Pons (tissue), 1 donor: ENCODE data around the gene GAS6.
A peak's percentile ranks its signal among the peaks of the same experiment; 100 is the strongest.
"Not testable (repeated sequence)": the region's sequence is repeated elsewhere in the genome, so short reads cannot be mapped to it uniquely, and the experiment has no call there.

ENCODE experiments used
- DNase-seq: peaks from one replicate; pipeline ENCODE4 v3.0.0-alpha.2; 2016; ENCODE audit warnings: low spot score

Gene GAS6

DNA sequence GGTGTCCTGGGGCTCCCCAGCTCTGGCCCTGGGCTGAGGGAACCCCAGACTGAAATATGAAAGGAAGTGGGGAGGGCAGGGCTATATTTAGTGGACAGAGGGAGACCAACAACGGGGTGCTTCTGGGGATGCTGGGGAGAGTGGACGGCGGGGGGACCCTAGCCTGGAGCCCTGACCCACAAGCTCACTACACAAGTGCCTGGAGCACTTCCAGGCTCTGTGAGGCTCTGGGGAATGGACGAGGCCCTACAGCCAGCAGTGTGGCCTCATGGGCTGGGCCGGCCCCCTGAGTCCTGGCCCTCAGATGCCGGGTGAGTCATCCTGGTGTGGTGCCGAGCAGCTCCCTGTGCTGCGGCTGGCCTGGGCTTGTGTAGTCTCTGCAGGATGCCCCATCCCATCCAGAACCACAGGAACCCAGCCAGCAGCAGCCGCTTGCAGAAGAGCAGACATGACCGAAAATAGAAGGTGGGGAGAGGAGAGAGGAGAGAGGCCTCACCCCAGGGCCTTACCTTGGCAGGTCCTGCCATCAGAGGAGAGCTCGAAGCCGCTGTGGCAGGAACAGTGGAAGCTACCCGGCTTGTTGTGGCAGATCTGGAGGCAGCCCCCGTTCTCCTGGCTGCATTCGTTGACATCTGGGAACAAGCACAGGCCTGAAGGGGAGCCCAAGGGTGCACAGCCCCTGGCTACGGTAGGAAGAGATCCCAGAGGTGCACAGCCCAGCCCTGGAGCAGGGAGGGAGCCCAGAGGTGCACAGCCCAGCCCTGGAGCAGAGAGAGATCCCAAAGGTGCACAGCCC lies 26.1 kb downstream of the GAS6 start:
- DNase-seq = peak; percentile 83

DNA sequence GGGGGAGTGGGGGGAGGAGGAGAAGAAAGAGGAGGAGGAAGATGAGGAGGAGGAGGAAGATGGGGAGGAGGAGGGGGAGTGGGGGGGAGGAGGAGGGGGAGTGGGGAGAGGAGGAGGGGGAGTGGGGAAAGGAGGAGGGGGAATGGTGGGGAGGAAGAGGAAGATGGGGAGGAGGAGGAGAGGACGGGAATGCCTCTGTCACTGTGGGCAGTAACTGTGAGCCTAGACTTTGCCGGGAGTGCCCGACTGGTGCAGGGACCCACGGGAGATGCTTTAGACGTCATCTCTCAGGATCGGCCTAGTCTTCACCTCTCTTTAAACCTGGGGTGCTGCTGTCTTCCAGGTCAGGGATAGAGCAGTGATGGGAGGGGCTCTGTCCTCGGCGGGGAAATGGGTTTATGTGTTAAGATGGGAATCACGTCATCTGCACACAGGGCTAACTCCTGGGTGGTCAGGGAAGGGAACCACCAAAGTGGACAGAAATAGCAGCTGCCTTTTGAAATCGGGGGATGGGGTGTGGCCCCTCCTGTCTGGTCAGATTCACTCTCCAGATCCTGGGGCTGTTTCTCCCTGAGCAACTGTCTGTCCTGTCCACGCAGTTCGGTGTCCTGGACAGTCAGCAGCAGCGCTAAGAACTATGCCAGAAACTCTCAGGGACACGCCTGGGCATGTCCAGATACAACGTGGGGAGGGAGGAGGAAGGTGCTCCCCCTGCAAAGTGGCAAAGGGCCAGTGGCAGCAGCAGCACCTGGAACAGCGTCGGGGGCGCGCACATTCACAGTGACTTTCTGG lies 26.9 kb downstream of the GAS6 start:
- DNase-seq = no peak

DNA sequence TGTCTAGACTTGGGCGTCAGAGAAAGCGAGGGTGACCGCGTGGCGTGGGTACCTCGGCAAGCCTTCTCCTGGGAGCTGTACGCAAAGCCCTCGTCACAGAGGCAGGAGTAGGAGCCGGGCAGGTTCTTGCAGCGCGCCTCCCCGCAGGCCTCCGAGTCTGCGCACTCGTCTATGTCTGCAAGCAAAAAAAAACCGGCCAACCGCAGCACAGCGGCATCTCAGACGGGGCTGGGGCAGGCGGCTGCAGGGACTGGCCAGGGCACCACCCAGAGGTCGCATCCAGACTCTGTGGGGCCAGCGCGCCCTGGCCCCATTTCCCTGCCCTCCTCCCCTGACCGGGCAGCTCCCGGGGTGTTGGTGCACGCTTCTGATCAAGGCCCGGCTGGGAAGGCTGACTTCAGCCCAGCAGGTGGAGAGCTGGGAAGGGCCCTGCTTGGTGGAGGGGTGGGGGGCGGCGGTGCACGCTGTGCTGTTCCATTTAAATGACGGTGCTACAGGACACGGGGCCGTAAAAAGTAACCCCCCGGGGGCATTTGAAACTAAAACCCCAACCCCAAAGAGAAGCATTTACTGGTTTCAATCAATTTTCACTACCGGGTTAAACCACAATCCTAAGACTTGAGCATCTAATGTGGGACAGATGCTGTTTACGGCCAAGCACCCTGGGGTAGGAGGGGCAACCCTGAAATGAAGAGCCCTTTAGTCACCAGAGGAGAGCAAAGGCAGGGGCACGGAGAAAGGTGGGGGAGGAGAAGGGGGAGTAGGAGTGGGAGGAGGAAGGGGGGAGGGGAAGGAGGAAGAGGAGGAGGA lies 28.2 kb downstream of the GAS6 start:
- no peak for DNase-seq

DNA sequence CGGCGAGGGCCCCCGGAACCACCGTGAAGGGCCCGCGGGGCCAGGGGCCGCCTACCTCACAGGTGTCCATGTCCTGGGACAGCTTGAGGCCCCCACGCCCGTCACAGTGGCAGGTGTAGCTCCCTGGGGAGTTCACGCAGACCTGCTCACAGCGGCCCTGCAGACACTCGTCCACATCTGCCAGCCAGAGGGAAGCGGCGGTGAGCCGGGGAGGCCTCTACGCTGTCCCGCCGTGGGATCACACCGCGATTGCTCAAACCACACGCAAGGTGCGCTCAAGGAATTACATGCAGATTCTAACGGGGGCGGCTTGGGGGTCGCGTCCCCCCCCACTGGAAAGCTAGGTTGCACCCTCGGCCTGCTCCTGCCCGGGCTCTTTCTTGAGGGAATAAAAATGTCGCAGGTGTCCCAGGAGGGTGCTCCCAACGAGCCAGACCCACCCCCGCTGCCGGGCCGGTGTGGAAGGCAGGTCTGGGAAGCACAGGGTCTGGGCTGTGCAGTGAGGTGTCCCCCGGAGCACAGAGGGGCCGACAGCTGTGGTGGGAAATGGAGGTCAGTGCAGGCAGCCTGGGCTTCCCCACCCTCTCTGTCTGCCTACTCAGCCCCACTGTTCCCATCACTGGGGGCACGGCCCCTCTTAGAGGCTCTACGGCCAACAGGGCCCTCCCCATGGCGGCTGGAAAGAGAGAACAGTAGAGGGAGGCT lies 29.2 kb downstream of the GAS6 start:
- no peak for DNase-seq

DNA sequence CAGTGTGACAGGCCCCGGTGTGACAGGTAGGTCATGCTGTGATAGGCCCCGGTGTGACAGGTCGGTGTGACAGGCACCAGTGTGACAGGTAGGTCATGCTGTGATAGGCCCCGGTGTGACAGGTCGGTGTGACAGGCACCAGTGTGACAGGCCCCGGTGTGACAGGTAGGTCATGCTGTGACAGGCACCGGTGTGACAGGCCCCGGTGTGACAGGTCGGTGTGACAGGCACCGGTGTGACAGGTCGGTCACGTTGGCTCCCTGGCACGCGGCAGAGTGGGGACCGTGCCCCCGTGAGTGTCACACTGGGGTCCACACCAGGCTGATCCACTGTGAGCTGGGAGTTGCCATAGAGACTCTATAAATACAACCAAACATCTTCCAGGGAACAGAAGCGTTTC lies 29.9 kb downstream of the GAS6 start:
- not testable (repeated sequence) for DNase-seq

DNA sequence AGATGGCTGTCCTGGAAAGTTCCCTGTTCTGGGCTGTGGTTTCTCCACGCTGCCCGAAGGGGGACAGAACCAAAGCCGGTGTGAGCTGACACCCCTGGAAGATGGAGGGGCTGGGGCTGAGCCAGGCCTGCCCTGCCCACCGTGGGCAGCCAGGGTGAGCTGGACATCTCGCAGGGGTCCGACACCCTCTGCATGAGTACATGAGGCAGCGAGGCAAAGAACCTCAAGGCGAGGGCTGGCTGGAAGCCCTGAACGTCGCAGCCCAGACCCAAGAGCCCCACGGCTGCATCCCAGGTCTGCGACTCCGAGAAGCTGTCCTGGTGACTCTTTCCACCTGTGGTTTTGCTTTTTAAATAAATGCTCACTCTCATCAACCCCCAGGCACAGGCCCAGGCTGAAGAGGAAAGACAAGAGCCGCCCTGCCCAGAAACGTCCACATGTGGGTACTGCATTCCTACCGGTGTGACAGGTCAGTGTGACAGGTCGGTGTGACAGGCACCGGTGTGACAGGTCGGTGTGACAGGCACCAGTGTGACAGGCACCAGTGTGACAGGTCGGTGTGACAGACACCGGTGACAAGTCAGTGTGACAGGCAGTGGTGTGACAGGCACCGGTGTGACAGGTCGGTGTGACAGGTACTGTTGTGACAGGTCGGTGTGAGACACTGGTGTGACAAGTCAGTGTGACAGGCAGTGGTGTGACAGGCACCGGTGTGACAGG lies 30.6 kb downstream of the GAS6 start:
- DNase-seq = no peak

DNA sequence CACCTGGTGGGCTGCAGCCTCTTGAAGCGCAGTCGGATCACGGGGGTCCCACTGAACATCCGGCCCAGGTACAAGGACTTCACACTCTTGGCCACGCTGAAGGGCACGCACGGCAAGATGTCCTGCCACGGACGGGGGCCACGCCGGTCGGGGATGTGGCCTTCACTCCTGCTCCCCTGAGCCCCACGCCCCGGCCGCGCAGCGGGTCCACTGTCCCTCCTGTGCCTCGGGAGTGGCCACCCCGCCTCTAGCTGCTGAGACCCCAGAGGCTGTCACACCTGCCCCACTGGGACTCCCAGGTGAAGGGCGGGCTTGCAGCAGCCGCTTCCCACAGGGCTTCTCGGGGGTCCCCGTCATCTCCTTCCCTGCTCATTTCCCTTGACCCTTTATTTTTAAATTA lies 31.2 kb downstream of the GAS6 start:
- DNase-seq = no peak

DNA sequence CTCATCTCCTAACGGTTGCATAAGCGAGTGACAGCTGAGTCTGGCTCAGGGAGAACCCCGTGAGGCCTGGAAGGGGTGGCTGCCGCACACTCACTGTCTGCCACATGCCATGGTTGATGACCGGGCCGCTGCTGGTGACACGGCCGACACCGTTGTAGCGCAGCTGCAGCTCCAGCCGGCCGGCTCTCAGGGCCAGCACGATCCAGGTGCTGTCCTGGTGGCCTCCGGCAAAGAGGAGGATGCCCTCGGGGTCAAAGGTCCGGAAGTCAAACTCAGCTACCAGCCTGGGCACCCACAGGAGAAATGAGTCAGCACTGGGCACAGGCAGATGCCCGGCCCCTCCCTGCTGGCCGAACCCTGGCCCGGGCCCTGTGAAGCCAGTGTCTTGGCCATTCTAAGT lies 31.7 kb downstream of the GAS6 start:
- DNase-seq = no peak

DNA sequence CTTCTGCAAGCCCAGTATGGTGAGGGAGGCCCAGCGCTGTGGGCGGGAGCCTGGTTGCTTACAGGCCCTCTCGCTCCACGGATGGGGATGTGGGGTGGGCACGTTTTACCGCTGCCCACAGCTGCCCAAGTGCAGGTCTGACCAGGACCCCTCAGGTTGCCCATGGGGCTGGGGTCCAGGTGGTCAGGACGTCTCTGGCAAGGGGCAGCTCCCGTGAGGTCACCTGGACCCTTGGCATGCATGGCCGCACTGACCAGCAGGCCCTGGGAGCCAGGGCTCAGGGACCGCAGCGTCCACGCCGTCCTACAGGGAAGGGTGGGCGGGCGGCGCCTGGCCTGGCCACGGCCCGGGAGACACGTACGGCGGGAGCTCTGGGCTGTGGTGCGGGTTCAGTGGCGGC lies 32.8 kb downstream of the GAS6 start:
- DNase-seq = no peak

DNA sequence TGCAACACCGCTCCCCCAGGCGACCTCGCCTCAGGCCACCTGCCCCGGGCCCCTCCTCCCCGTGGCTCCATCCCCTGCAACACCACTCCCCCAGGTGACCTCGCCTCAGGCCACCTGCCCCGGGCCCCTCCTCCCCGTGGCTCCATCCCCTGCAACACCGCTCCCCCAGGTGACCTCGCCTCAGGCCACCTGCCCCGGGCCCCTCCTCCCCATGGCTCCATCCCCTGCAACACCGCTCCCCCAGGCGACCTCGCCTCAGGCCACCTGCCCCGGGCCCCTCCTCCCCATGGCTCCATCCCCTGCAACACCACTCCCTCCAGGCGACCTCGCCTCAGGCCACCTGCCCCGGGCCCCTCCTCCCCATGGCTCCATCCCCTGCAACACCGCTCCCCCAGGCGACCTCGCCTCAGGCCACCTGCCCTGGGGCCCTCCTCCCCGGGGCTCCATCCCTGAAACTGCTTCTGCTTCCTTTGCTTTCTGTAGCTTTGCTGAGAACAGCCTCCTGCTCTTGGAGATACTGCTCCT lies 33.4 kb downstream of the GAS6 start:
- DNase-seq = not testable (repeated sequence)

DNA sequence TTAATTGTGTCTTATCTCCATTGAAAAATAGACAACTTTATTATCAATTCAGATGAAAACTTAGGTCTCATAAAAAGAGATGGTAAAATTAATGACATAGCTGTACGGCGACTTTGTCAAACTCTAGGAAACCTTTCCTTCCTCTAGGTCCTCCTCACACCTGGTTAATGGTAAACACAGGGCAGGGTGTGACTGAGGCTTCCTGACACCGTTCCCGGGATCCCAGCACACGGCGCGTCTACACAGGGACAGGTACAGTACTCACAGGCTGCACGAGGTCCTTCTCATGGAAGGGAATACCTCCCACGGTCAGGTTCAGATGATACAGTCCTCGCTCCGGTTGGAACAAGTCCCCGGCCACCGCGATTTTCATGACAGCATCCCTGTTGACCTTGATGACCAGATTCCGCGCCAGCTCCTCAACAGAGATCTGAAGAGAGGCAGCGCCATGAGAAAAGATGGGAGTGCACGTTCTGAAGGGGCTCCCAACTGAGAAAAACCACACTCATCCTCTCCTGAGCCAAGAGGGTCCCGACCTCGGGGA lies 35.5 kb downstream of the GAS6 start:
- DNase-seq = no peak

DNA sequence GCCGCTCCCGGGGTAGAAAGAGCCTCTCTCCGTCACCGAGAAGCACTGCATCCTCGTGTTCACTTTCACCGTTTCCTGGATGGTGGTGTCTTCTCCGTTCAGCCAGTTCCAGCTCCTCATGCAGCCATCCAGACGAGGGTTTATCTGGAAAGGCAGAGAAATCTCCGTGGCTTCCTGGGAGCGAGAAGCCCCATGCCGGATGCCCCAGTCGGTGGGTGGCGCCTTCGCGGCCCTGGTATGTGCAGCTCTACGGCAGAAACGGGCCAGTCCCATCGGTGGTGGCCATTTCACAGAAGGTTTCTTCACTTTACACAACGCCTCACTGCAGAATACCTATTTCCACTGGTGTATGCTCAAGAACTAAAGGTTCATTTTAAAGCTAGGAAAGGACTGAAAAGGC lies 36.9 kb downstream of the GAS6 start:
- DNase-seq = no peak

DNA sequence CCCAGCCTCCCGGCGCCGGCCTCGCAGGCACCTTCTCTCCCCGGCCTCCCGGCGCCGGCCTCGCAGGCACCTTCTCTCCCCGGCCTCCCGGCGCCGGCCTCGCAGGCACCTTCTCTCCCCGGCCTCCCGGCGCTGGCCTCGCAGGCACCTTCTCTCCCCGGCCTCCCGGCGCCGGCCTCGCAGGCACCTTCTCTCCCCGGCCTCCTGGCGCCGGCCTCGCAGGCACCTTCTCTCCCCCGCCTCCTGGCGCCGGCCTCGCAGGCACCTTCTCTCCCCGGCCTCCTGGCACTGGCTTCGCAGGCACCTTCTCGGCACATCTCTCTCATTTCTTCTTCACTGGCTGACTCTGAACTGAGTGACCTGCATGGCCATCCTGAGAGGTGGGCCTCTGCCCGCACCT lies 37.4 kb downstream of the GAS6 start:
- DNase-seq = not testable (repeated sequence)

DNA sequence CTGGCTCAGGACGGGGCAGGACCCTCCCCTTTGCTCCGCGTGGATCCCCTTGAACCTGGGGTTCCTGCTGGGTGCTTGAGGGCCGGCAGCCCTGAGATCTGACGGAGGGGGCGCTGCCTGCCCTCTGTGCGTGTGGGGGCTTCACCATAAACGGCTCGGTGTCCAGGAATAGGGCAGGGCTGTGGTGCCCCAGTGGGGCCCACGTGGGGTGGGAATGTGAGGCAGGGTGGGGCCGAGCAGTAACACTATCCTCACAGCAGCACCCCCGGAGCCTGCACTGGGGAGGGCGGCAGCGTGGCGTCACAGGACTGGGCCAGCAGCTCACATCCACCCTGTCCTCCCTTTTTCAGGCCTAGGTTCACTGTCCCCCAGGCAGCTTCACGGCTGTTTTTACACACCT lies 38.0 kb downstream of the GAS6 start:
- DNase-seq = no peak

DNA sequence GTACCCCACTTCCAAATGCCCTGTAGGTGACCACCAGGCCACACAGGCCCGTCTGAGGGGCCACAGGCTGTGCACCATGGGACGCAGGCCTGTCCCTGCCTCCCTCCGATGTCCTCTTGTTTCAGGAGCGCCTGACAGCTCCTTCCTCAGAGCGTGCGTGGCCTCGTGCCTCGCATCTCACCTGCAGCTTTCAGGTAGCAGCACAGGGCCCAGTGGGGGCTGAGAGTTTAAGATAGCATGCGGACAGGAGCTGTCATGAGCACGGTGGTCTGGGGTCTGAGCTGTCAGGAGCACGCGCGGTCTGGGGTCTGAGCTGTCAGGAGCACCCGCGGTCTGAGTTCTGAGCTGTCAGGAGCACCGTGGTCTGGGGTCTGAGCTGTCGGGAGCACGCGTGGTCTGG lies 40.1 kb downstream of the GAS6 start:
- DNase-seq = no peak

DNA sequence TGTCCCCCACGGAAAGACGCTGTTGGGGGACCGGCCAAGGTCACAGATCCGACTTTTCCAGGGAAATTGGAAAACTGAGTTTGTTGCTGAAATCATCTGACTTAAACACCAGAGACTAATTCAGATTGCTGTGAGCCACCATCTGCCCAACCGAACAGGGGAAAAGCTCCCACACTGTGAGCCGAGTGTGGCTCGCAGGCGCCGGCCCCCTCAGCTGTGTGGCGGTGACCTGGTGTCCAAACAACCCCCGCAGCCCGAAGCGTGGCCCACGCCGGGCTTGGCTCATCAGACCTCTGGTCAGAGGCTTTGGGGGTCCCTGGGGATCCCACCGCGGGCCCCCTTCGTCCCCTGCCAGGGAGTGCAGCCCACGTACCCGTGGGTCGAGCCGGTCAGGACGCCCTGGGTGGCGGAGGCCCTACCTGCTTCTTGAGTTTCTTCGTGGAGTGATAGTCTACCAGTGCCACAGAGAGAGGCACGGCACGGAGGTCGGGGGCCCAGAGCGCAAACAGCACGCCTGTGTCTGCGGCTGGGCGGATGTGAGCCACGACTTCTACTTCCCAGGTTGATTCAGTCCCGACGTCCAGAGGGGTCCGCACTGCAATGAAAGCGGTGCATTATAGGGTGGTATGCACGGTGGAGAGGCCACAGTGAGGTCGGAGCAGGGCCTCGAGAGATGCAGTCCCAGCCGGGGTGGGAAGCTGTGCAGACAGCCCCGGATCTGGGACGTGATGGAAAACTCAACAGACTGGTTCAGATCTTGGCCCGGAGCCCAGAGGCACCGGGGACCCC lies 40.7 kb downstream of the GAS6 start:
- no peak for DNase-seq

DNA sequence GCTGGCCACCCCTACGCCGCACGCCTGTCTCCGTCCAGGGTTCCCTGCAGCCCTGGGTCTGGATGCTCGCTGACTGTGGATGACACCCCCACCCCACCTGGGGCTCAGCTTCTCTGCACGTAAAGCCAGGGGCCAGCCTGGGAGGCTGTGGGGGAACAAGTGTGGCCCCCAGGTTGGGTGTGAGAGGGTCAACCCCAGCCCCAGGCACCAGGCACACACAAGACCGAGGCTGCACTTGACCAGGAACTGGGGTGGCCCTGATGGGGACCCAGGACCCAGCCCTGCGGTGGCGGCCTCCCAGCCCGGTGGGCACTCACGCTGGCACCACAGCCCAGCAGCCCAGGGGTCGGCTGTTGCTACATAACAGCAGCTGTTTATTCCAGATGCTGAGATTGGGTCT lies 41.6 kb downstream of the GAS6 start:
- no peak for DNase-seq

DNA sequence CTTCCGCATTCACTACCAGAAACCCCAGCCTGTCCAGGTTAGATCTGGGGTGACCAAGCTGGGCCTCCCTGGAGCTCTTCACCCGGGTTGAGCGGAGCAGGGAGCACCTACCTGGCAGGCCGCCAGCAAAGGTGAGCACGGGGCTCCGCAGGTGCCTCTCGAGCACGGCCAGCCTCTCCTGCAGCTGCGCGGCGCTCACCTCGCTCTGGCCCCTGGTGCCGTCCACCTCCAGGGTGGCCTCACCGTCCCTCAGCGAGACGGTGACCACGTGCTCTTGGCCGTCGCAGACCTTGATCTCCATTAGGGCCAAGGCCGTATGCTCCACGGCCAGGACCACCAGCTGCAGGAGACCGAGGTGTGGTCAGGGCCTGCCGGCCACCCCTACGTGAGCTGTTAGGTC lies 42.0 kb downstream of the GAS6 start:
- no peak for DNase-seq

DNA sequence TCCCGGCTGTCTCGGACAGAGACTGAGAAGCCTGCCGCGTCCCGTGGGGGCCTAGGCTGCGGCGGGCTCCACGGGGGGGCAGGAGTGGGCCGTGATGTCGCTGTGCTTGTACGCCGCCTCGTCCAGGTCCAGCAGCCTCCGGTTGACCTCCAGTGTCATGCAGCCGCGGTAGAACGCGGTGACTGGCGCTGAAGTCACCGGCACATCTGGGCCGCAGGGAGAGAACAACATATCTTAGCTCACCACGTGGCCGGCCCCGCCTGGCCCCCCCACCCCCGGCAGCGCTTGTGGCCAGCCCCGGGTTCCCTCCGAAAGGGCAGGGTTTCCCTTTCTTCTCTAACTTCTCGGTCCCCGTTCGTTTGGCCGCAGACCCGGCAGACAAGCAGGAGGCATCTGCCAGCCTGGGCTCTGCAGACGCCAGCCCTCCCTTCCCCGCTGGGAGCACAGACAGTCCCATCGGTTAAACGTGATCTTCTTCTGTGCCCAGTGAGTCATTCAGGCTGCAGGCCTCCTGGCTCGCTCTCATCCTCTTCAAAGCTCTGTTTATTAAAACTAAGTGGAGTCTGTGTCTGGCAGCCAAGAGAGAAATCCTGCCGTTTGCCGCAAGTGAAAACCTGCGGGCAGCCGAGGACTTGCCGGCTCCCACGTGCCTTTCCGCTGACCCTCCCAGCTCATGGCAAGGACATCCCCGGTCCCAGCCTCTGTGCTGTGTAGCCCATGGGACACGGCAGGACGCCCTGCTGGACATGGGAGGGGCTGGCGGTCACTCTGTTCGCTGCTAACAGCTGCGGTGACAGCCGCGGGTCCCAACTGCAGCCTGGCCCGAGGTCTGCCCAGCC lies 42.8 kb downstream of the GAS6 start:
- peak; percentile 86 for DNase-seq
